NOMO-1 treated with DMSO at 0.1 percent for 48 hours (cell line): Measurements from ENCODE around the gene CASR.
A peak's percentile ranks its signal among the peaks of the same experiment; 100 is the strongest.

Source experiments
- DNase-seq: peaks from one replicate; lab custom pipeline; 2025; ENCODE audit not compliant: unreplicated experiment; lab: John Stamatoyannopoulos, UW

The CASR gene

DNA sequence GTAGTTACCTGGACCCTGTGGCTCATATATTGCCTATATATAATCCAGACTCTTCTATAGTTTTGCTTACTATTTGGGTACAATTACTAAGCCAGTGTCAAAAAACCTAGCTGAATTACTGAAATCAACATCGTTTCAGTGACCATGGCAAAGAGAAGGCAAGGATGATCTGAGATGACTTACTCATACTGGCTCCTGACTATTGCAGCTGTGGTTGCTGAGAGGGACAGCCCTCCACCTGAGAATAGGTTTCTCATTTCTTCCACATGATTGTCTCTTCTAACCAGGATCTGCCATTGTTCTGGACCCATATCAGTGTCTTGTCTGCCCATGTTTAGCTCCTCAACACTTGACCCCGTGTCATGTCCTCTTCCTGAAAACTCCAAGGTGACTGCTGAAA lies 30.2 kb downstream of the CASR start:
- DNase-seq, result no peak

DNA sequence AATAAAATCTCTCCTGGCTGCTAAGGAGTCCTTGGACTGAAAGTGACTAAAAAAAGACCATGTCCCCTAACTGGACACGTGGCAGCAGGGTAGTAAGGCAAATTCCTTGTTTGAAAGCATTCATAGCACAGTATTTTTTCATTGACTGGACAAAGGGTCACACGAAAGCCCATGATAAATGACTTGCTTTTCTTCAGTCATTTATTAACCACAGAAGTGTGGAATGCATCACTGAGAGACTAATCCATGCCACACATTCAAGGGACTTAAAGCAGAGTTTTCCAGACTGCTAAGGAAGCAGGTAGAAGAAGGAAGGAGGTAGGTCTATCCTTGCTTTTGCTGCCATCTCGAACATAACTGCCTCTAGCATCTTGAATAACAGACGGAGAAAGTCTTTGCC lies 31.2 kb downstream of the CASR start:
- no peak for DNase-seq

DNA sequence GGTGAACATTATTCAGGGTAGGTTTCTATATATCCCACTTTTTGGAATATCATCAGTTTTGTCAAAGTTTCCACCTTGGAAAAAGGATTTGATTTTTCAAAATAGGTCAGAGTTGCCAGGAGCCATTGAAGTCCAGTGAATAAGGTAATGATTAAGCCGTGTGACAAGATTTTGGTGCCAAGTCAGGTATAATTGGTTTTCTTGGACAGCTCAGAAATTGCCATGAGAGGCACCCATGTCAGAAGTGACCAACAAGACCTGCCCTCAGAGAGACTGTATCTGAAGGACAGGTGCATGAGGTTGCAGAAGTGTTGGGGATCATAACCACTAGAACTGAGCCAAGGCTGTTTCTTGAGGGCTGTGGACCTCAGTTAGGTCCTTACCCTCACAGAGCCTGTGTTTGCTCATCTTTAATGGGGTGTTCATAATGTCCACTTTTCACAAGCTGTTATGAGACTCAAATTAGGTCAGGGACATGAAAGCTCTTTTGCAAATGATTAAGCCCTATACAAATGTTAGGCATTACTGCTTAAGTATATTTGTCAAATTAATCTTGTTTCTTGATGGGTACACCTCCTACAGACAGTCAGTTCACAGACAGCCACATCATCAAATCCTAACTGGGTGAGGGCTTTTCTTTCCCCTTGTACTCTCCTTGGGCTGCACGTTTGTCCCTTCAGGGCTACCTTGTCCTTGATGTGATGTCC lies 32.3 kb downstream of the CASR start:
- no peak for DNase-seq

DNA sequence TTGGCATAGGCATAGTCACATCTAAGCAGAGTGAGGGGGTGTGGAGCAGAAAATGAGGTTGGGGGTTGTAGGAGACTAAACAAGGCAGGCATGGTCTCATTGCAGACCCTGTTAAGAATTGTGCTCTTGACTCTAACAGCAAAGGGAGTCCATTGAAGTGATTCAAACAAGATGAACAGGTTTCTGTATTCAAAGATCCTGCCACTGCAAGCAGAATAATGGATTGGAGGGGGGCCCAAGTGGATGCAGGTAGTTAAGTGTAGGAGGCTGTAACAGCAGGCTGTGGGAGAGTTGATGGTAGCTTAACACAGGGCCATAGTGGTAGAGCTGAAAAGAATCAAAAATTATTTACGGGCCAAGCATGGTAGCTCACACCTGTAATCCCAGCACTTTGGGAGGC lies 34.4 kb downstream of the CASR start:
- no peak for DNase-seq

DNA sequence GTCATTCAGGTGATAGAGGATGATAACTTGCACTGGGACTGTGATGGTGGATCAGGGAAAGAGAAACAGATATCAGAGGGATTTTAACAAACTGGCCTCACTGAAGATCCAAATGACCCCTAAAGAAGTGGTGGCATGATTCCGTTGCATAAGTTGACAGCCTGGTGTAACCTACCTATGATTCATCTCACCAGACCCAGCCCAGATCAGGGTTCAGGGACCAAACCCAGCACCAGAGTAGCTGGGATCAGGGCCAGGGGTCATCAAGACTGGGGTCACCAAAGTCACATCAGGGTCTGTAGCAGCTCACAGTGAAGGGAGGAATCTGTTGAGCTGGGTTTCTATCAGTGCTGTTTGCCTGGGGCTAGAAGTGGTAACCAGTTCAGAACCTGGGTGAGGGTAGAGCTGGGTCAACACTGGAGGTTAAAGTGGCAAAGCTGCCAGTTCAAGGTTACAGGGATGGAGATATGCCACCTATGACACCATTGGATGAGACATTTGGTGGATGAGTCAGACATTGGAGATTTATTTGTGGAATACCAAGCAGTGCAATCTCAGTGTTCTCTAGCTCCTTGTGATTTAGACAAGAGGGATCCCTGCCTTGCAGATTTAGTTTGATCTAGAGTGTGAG lies 35.9 kb downstream of the CASR start:
- DNase-seq, result no peak

DNA sequence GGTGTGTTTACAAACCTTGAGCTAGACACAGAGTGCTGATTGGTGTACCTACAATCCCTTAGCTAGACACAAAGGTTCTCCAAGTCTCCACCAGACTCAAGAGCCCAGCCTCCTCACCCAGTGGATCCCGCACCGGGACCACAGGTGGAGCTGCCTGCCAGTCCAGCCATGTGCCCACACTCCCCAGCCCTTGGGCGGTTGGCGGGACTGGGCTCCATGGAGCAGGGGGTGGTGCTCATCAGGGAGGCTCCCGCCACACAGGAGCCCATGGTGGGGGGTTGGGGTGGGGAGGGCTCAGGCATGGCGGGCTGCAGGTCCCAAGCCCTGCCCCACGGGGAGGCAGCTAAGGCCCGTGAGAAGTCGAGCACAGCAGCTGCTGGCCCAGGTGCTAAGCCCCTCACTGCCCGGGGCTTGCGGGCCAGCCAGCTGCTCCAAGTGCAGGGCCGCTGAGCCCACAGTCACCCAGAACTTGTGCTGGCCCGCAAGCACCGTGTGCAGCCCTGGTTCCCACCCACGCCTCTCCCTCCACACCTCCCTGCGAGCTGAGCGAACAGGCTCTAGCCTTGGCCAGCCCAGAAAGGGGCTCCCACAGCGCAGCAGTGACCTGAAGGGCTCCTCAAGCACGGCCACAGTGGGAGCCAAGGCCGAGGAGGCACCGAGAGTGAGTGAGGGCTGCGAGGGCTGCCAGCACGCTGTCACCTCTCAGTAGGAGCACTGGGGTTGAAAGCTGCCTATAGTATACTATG lies 43.7 kb downstream of the CASR start:
- DNase-seq, result no peak

DNA sequence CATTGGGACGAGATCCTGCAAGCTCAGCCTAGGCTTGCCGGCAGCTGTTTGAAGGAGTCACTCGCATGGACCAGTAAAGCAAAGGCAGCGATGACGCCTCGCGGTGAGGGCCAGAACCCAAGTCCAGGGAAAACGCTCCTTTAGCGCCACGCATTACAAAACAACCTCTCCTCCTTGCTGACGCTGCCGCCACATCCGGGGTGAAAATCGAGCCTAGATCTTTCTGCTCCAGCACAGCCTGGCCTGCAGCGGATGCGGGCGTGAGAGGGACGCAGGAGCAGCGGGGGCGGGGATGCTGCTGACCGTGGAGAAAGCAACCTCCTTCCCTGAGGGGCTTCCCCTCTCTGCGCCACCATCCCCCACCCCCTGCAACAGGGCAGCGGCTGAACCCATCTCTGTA lies 46.7 kb downstream of the CASR start:
- no peak for DNase-seq

DNA sequence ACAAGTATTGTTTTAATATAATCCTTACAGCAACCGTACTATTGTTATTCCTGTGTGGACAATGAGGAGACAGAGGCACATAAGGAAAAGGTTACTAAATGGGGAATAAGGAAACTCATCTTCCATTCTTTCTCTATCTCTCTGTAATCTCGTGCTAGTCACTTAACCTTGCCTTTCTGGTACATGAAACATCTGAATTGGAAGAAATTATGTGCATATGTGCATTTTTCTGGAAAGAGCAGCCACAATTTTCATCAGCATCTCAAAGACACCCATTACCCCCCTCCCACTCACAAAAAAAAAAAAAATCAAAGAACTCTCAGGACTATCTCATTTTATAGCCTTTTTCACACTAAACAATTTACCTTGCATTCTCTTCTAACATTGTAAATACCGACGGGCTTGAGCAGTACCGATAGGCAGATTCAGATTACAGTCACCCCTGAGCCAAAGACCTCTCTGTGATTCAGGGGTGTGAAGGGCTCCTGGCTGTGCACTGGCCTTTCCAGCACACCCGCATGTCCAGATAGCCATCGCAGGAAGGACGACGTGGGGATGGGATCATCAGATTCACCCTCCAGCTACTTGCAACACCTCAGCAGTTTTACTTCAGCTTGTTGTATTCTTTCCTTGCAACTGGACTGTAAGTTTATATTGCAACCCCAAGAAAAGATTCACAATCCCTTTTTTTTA lies 48.1 kb downstream of the CASR start:
- DNase-seq, result no peak

DNA sequence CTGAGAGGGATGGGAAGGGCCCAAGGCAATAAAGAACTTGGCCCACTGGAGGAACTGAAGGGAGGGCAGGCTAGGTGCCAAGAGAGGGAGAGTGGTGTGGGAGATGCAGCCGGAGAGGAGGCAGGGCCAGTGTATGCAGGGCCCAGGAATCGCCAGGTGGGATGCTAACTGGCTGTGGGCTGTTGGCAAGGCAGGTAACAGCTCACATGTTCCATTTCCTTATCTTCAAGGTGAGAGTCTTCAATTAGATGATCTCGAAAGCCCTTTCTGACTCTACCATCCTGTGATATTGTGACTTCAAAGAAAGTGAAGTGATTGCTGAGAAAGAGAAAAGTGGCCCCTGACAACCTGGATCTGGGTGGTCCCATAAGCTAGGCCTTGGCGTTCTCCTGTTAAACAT lies 49.0 kb downstream of the CASR start:
- DNase-seq, result no peak

DNA sequence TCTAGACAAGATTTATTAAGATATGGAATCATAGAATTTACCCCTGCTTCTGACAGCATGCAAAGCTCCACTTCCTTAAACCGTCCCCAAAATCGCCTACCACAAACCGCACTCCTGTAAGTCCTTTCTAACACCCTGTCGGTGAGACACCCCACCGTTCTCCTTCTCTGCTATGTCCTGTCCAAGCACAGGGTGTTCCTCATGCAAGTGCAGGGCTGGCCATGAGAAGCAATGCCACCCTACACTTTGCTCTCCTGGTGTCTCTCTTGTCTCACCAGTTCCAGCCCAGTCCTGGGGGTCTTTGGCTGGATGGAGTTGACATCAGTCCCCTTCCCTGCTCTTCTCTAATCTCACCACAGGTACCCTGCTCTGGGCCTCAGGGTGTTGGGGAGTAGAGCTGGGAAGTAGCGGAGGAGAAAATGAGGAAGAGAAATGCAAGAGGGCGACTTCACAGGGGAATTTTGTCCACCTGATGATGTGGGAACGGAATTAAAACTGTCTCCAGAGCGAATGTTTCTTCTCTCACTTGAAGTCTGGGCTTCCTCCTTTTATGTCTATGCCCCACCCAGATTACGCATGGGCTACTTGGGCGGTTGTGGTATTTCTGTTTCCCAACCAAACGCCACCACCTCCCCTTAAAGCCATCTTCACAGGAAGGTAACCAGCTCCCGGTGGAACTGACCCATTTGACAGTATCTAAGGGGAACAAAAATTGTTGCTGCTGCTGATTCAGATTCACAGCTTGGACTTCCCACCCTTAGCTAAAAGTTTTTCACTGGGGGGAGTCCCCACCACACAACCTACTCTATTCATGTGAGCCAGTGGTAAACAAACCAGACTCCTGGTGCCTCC lies 49.9 kb downstream of the CASR start:
- peak; percentile 99 for DNase-seq

DNA sequence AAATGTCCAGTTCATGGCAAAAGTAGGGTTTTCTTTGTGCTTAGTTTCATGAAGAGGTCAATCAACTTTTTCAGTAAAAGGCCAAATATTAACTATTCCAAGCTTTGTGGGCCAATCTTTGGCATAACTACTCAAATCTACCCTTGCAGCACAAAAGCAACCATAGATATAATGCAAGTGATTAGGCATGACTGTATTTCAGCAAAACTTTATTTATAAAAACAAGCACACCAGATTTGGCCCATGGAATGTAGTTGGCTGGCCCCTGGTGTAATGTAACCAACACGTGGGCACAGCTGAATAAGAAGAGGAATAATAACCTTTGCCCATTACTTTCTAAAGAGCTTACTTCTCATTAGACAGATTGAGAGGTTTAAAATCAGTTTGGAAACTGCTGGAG lies 50.6 kb downstream of the CASR start:
- DNase-seq, result no peak

DNA sequence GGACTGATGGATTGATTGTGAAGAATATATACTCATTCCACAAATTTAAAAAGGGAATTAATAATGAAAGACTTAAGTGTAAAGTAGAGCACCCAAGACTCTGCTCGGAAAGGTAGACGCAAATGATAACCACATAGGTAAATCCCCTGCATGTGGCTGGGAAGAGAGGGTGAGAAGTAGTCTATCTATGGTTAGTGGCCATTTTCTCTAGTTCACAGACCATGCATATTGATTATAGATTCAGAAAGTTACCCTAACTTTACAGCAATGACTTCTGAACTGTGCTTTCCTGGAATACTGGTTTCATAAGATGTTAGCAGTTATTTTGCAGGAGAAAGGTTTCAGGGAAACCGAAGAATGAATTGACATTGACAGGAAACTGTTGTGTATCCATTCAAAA lies 51.7 kb downstream of the CASR start:
- DNase-seq, result no peak

DNA sequence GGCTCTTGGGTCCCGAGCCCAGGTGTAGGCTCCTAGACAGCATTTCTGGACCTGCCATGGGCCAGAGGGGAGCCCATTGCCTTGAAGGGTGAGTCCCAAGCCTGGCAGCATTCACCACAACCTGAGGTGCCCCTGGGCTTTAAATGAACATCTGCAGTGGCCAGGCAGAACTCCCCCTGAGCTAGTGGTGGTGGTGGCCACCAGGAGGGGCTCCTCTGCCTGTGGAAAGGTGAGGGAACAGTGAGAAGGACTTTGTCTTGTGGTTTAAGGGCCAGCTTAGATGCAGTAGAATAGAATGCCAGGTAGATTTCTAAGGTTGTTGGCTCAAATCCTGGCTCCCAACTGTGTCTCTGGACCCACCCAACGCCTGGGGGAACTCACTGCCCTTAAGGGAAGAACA lies 55.6 kb downstream of the CASR start:
- no peak for DNase-seq

DNA sequence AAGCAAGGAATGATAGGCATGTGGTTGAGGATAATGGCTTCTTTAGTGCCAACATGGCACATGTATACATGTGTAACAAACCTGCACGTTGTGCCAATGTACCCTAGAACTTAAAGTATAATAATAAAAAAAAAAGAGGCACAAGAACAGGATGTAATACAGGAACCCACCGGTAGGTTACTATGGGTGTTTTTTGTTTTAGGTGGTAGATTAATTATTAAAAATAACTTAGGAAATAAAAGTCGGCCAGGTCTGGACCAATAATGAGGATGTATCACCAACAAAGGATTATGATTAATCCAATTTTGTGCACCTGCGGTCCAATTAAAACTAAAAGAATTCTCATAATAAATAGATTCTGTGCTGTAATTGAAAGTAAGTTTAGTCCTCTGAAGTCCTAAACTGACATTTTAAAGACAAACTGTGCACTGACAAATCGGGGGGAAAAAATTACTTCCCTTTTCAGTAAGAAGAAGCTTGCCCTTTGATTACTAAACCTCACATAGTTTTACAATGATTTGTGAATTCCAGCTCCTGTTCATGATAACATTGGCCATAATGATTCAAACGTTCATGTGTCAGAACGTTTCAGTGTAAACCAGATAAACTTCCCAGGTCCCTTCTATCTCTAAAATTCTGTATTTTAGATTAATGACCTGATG lies 62.2 kb downstream of the CASR start:
- DNase-seq, result peak; percentile 85

DNA sequence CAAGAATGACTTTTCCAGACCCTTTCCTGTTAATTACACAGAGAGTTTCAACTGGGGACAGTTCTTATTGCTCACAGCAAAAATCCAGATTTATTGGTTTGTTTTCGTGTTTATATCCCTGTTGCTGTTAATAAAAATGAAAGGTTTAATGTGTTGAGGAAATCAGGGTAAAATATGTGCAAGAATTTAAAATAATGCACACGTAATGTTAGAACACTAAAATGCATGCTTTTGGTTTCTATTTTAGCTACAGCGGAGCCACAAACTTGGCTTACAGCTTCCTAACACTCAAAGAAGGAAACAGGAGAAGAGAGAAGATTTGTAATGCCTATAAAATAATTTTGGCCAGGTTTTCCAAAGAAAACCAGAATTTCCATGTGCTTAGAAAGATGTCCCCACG lies 62.7 kb downstream of the CASR start:
- peak; percentile 17 for DNase-seq

DNA sequence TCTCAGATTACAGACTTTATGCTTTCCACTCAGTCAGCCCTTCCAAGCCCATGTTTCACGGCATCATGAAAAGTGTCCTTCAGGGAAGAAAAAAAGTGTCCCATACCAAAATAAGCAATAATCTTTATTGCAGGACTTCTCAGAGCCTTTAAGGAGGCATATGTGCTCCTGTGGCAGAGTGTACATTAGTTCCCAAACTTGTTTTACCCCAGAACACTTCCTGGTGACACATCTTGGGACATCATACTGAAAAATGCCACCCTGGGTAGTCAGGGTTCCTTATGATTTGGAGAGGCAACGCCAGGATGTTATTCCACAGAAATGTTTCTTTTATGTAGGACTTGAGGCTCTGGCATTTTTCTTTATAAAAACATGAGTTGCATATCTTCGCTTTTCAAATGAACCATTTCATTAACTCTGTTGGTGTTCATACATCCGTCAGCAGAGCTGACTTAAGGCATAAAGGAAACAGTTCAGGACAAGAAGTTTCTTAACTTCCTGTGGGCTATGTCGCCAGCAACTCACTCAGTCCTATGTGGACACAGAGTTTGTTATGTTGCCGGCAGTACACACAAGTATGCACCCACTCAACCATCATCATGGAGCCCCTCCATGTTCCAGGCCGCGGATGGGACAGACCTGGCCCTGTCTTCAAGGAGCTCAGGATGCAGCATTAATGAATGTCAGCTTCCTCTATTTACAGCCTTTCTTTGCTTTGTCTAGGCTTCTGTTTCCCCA lies 63.8 kb downstream of the CASR start:
- DNase-seq, result peak; percentile 80

DNA sequence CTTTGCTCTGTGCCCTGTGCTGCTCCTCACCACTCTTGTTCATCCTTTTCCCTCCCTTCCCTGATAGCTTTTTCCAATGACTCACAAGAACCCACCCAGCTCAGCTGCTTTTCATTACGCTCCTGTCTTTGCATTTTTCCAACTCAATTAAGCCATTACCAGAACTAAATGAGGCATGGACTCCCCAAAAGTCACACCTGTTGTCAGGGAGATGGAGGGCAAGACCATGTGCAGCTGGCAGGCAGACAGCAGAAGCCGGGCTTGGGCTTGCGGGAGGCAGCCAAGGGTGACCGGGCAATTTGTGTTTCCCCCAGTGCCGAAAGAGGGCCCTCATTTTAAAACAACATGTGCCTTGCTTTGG lies 64.3 kb downstream of the CASR start:
- no peak for DNase-seq

DNA sequence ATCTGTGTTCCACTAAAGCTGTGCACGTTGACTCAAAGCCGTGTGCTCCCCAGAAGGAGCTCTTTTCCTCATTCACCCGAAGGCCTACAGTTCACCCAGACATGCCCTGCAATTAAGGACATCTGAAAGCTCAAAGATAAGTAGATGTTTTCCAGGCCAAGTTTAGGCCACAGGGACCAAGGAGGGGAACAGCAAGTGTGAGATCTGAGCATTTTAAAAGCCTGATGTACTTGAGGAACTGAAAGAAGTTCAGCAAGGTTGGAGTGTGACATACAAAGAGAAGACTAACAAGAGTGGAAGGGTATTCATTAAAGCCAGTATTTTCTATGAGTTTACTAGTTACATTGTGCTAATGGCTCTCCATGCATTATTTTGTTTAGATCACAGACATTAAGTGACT lies 68.0 kb downstream of the CASR start:
- peak; percentile 58 for DNase-seq

DNA sequence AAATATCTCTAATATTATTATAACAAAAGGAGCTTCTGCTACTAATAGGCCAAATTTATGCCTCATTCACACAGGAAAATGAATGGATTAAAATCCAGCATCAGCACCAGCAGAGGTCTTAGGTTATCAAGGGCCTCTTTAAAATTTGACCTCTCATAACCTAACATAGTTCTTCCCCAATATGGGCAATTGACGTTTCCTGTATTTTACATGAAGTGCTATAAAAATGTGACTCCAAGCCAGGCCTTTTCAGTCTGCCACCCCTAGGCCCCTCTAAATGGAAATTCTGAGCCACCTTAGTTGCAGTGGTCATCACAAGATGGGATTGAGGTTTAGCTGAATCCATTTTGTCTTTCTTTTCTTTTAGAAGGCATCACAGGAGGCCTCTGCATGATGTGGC lies 70.1 kb downstream of the CASR start:
- DNase-seq, result peak; percentile 54
